GM23338 (cell line): ENCODE data around the gene IGF1R. TPM values are rescaled to one million over a fixed set of nuclear protein-coding genes. Genes with fewer than 3 reads are reported as not detected.

Experiments
- ATAC-seq: fragments of 200-7000 bp; cut with Tn5 transposase; 3 replicates; pipeline ENCODE4 v1.9.1; 2020
- DNase-seq: peaks from one replicate; pipeline ENCODE4 v3.0.0-alpha.2; 2015; ENCODE audit warnings: low spot score
- H2AFZ ChIP-seq: fragments of 200-600 bp; sonication (generic); 2 replicates; pipeline ENCODE4 v1.8.0; 2016; ENCODE audit warnings: antibody characterized with exemption, mild to moderate bottlenecking, moderate library complexity
- H3F3A ChIP-seq: fragments of 200-600 bp; sonication (generic); replicated peaks from 2 replicates; pipeline ENCODE4 v1.8.0; 2017; ENCODE audit warnings: antibody characterized with exemption, mixed run types, low read depth
- H3K27ac ChIP-seq: fragments of 200-600 bp; sonication (generic); 2 replicates; pipeline ENCODE4 v1.6.1; 2016; ENCODE audit warnings: low read depth
- H3K27me3 ChIP-seq: fragments of 200-600 bp; sonication (generic); 2 replicates; pipeline ENCODE4 v1.8.0; 2016; ENCODE audit warnings: mild to moderate bottlenecking, mixed run types, moderate library complexity; ENCODE audit not compliant: insufficient read depth
- H3K36me3 ChIP-seq: fragments of 200-600 bp; sonication (generic); 2 replicates; pipeline ENCODE4 v1.8.0; 2016; ENCODE audit warnings: mild to moderate bottlenecking; ENCODE audit not compliant: insufficient read depth
- H3K4me1 ChIP-seq: fragments of 200-600 bp; sonication (generic); 2 replicates; pipeline ENCODE4 v1.8.0; 2016; ENCODE audit warnings: mild to moderate bottlenecking, moderate library complexity; ENCODE audit not compliant: insufficient read depth
- H3K4me2 ChIP-seq: fragments of 200-600 bp; sonication (generic); 2 replicates; pipeline ENCODE4 v1.7.1; 2017; ENCODE audit warnings: mixed run types
- H3K4me3 ChIP-seq: fragments of 200-600 bp; sonication (generic); 2 replicates; pipeline ENCODE4 v1.6.1; 2016; ENCODE audit warnings: mixed run types
- H3K79me2 ChIP-seq: fragments of 200-600 bp; sonication (generic); replicated peaks from 2 replicates; pipeline ENCODE4 v1.8.0; 2017; ENCODE audit warnings: mild to moderate bottlenecking; ENCODE audit not compliant: insufficient read depth
- H3K9me2 ChIP-seq: fragments of 200-600 bp; sonication (generic); 2 replicates; pipeline ENCODE4 v1.8.0; 2017; ENCODE audit not compliant: insufficient read depth
- H4K20me1 ChIP-seq: fragments of 200-600 bp; sonication (generic); replicated peaks from 2 replicates; pipeline ENCODE4 v1.8.0; 2017; ENCODE audit warnings: mild to moderate bottlenecking; ENCODE audit not compliant: insufficient read depth
- H3K27ac Mint-ChIP-seq: 2 replicates; pipeline ENCODE4 v1.8.0; 2020; ENCODE audit warnings: inconsistent platforms, mild to moderate bottlenecking, moderate library complexity, mixed read lengths
- H3K27me3 Mint-ChIP-seq: 3 replicates; pipeline ENCODE4 v1.8.0; 2022; ENCODE audit warnings: low read depth, mild to moderate bottlenecking, moderate library complexity, mixed read lengths, inconsistent platforms; ENCODE audit not compliant: insufficient read depth, poor library complexity
- H3K36me3 Mint-ChIP-seq: 3 replicates; pipeline ENCODE4 v1.8.0; 2021; ENCODE audit warnings: low read depth, mild to moderate bottlenecking, inconsistent platforms, moderate library complexity, mixed read lengths
- H3K4me1 Mint-ChIP-seq: 3 replicates; pipeline ENCODE4 v1.8.0; 2020; ENCODE audit warnings: mild to moderate bottlenecking, inconsistent platforms, mixed read lengths
- H3K4me3 Mint-ChIP-seq: 3 replicates; pipeline ENCODE4 v1.8.0; 2021; ENCODE audit warnings: moderate library complexity, mild to moderate bottlenecking, inconsistent platforms, mixed read lengths
- H3K9me3 Mint-ChIP-seq: 3 replicates; pipeline ENCODE4 v1.8.0; 2020; ENCODE audit warnings: moderate library complexity, mild to moderate bottlenecking, inconsistent platforms, mixed read lengths
- CREB1 ChIP-seq: fragments of 250-450 bp; sonication (Bioruptor Pico); IDR thresholded peaks from 2 replicates; pipeline ENCODE4 v1.5.0; 2020; ENCODE audit warnings: low read depth, mild to moderate bottlenecking, moderate library complexity
- CTCF ChIP-seq, 2 experiments: fragments of 200-600 bp in 1 of 2; sonication (generic) in 1 of 2; conservative IDR thresholded peaks; 2 replicates each; pipeline versions ENCODE4 v1.5.1 to v1.6.1; 2016 to 2017; ENCODE audit warnings: antibody characterized with exemption in 2 of 2, low read depth in 2 of 2, mild to moderate bottlenecking in 2 of 2, moderate library complexity in 1 of 2
- EZH2 ChIP-seq: fragments of 200-600 bp; sonication (generic); IDR thresholded peaks from one replicate; pipeline ENCODE4 v1.8.0; 2017; ENCODE audit warnings: antibody characterized with exemption, mild to moderate bottlenecking, low read depth; ENCODE audit not compliant: unreplicated experiment
- EZH2phosphoT487 ChIP-seq: fragments of 200-600 bp; sonication (generic); IDR thresholded peaks from one replicate; pipeline ENCODE4 v1.8.1; 2018; ENCODE audit warnings: antibody characterized with exemption; ENCODE audit not compliant: unreplicated experiment
- JUNB ChIP-seq: IDR thresholded peaks from one replicate; pipeline ENCODE4 v1.6.1; 2016; ENCODE audit warnings: antibody characterized with exemption; ENCODE audit not compliant: unreplicated experiment
- NANOG ChIP-seq: IDR thresholded peaks from 2 replicates; pipeline ENCODE4 v1.6.1; 2016; ENCODE audit warnings: antibody characterized with exemption, borderline replicate concordance
- POLR2AphosphoS5 ChIP-seq: IDR thresholded peaks from 2 replicates; pipeline ENCODE4 v1.6.1; 2016; ENCODE audit warnings: antibody characterized with exemption, low read depth
- STAT1 ChIP-seq: IDR thresholded peaks from one replicate; pipeline ENCODE4 v1.6.1; 2016; ENCODE audit warnings: antibody characterized with exemption; ENCODE audit not compliant: unreplicated experiment
- ZNF114 ChIP-seq: fragments of 250-450 bp; sonication (Bioruptor Pico); IDR thresholded peaks from 2 replicates; pipeline ENCODE4 v1.5.0; 2020; ENCODE audit warnings: mild to moderate bottlenecking, moderate library complexity
- ZNF331 ChIP-seq: fragments of 250-450 bp; sonication (Bioruptor Pico); IDR thresholded peaks from 2 replicates; pipeline ENCODE4 v1.5.0; 2020; ENCODE audit warnings: low read depth, mild to moderate bottlenecking, moderate library complexity
- polyA plus RNA-seq: library from polyadenylated mRNA; unstranded; fragments of >200 nt; fragmentation: Nextera tagmentation; extraction: Ambion mirVana; gene quantifications from 2 replicates; pipeline ENCODE4 v1.2.1, GENCODE V29; 2016
- total RNA-seq: library from RNA; depleted of rRNA; stranded (reverse); fragments of >200 nt; shearing (Covaris generic); gene quantifications from 2 replicates; pipeline ENCODE4 v1.2.3, GENCODE V29; 2014
- TF ChIP-seq, protein P1 (sequence below): IDR thresholded peaks from 2 replicates; pipeline ENCODE4 v1.6.1; 2016; ENCODE audit warnings: antibody characterized with exemption
- TF ChIP-seq, protein P2 (sequence below): IDR thresholded peaks from one replicate; pipeline ENCODE4 v1.6.1; 2018; ENCODE audit warnings: antibody characterized with exemption; ENCODE audit not compliant: unreplicated experiment
- TF ChIP-seq, protein P3 (sequence below): fragments of 250-450 bp; sonication (Bioruptor Pico); IDR thresholded peaks from 2 replicates; pipeline ENCODE4 v1.5.0; 2020; ENCODE audit warnings: mild to moderate bottlenecking, moderate library complexity

Gene IGF1R
- total and polyA plus RNA-seq, 2 experiments from 2014 or later = 20.4 to 92.2 TPM

- H3K36me3 ChIP-seq = no peaks in the 10 kb centered on the region
- no peak overlapping the region for H3K4me2 ChIP-seq
- no peak for DNase-seq
- Mint-ChIP-seq H3K27me3 (peaks cover 8% of the 10 kb centered on the region), H3K4me1 (peaks cover 85% of the 10 kb centered on the region), H3K9me3 (no peaks in the 10 kb centered on the region), H3K4me3 (no peak overlapping the region), H3K27ac (no peak overlapping the region), H3K36me3 (no peaks in the 10 kb centered on the region)
- peaks cover 67% of the 10 kb centered on the region for H4K20me1 ChIP-seq
- no peaks in the 10 kb centered on the region for H3F3A ChIP-seq
- ATAC-seq = no peak
- H3K4me3 ChIP-seq = no peak overlapping the region
- H3K27ac ChIP-seq = no peak overlapping the region
- H3K4me1 ChIP-seq = peaks cover 63% of the 10 kb centered on the region
- no peak overlapping the region for H2AFZ ChIP-seq
- H3K27me3 ChIP-seq = no peaks in the 10 kb centered on the region
- H3K79me2 ChIP-seq = peaks cover 100% of the 10 kb centered on the region
- no peaks in the 10 kb centered on the region for H3K9me2 ChIP-seq
- TF ChIP-seq JUNB (no peak), STAT1 (no peak), CTCF (conservative IDR thresholded peaks at IDR 0.05; ENCODE audit: low read depth in 2 of 2) (no peak), ZNF114 (CRISPR knock-in tag) (no peak), POLR2AphosphoS5 (no peak), ZNF331 (CRISPR knock-in tag) (no peak), EZH2 (no peak), EZH2phosphoT487 (no peak), NANOG (no peak), CREB1 (no peak)
- TF ChIP-seq, protein P1, sequence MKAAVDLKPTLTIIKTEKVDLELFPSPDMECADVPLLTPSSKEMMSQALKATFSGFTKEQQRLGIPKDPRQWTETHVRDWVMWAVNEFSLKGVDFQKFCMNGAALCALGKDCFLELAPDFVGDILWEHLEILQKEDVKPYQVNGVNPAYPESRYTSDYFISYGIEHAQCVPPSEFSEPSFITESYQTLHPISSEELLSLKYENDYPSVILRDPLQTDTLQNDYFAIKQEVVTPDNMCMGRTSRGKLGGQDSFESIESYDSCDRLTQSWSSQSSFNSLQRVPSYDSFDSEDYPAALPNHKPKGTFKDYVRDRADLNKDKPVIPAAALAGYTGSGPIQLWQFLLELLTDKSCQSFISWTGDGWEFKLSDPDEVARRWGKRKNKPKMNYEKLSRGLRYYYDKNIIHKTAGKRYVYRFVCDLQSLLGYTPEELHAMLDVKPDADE = no peak
- TF ChIP-seq, protein P2, sequence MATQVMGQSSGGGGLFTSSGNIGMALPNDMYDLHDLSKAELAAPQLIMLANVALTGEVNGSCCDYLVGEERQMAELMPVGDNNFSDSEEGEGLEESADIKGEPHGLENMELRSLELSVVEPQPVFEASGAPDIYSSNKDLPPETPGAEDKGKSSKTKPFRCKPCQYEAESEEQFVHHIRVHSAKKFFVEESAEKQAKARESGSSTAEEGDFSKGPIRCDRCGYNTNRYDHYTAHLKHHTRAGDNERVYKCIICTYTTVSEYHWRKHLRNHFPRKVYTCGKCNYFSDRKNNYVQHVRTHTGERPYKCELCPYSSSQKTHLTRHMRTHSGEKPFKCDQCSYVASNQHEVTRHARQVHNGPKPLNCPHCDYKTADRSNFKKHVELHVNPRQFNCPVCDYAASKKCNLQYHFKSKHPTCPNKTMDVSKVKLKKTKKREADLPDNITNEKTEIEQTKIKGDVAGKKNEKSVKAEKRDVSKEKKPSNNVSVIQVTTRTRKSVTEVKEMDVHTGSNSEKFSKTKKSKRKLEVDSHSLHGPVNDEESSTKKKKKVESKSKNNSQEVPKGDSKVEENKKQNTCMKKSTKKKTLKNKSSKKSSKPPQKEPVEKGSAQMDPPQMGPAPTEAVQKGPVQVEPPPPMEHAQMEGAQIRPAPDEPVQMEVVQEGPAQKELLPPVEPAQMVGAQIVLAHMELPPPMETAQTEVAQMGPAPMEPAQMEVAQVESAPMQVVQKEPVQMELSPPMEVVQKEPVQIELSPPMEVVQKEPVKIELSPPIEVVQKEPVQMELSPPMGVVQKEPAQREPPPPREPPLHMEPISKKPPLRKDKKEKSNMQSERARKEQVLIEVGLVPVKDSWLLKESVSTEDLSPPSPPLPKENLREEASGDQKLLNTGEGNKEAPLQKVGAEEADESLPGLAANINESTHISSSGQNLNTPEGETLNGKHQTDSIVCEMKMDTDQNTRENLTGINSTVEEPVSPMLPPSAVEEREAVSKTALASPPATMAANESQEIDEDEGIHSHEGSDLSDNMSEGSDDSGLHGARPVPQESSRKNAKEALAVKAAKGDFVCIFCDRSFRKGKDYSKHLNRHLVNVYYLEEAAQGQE = no peak
- TF ChIP-seq, protein P3, sequence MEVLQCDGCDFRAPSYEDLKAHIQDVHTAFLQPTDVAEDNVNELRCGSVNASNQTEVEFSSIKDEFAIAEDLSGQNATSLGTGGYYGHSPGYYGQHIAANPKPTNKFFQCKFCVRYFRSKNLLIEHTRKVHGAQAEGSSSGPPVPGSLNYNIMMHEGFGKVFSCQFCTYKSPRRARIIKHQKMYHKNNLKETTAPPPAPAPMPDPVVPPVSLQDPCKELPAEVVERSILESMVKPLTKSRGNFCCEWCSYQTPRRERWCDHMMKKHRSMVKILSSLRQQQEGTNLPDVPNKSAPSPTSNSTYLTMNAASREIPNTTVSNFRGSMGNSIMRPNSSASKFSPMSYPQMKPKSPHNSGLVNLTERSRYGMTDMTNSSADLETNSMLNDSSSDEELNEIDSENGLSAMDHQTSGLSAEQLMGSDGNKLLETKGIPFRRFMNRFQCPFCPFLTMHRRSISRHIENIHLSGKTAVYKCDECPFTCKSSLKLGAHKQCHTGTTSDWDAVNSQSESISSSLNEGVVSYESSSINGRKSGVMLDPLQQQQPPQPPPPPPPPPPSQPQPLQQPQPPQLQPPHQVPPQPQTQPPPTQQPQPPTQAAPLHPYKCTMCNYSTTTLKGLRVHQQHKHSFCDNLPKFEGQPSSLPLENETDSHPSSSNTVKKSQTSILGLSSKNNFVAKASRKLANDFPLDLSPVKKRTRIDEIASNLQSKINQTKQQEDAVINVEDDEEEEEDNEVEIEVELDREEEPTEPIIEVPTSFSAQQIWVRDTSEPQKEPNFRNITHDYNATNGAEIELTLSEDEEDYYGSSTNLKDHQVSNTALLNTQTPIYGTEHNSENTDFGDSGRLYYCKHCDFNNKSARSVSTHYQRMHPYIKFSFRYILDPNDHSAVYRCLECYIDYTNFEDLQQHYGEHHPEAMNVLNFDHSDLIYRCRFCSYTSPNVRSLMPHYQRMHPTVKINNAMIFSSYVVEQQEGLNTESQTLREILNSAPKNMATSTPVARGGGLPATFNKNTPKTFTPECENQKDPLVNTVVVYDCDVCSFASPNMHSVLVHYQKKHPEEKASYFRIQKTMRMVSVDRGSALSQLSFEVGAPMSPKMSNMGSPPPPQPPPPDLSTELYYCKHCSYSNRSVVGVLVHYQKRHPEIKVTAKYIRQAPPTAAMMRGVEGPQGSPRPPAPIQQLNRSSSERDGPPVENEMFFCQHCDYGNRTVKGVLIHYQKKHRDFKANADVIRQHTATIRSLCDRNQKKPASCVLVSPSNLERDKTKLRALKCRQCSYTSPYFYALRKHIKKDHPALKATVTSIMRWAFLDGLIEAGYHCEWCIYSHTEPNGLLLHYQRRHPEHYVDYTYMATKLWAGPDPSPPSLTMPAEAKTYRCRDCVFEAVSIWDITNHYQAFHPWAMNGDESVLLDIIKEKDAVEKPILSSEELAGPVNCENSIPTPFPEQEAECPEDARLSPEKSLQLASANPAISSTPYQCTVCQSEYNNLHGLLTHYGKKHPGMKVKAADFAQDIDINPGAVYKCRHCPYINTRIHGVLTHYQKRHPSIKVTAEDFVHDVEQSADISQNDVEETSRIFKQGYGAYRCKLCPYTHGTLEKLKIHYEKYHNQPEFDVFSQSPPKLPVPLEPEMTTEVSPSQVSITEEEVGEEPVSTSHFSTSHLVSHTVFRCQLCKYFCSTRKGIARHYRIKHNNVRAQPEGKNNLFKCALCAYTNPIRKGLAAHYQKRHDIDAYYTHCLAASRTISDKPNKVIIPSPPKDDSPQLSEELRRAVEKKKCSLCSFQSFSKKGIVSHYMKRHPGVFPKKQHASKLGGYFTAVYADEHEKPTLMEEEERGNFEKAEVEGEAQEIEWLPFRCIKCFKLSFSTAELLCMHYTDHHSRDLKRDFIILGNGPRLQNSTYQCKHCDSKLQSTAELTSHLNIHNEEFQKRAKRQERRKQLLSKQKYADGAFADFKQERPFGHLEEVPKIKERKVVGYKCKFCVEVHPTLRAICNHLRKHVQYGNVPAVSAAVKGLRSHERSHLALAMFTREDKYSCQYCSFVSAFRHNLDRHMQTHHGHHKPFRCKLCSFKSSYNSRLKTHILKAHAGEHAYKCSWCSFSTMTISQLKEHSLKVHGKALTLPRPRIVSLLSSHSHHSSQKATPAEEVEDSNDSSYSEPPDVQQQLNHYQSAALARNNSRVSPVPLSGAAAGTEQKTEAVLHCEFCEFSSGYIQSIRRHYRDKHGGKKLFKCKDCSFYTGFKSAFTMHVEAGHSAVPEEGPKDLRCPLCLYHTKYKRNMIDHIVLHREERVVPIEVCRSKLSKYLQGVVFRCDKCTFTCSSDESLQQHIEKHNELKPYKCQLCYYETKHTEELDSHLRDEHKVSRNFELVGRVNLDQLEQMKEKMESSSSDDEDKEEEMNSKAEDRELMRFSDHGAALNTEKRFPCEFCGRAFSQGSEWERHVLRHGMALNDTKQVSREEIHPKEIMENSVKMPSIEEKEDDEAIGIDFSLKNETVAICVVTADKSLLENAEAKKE (CRISPR knock-in tag) = no peak
Observed at GRCh38 chr15:98740963-98741362, 92.6 kb downstream of the IGF1R start.
